ENCODE measurements around the gene MBNL2. TPM values are rescaled to one million over a fixed set of nuclear protein-coding genes. Genes with fewer than 3 reads are reported as not detected.

The MBNL2 gene
- total and polyA plus RNA-seq, 11 donors: 18.5 to 100 (median 81.4) TPM

DNA sequence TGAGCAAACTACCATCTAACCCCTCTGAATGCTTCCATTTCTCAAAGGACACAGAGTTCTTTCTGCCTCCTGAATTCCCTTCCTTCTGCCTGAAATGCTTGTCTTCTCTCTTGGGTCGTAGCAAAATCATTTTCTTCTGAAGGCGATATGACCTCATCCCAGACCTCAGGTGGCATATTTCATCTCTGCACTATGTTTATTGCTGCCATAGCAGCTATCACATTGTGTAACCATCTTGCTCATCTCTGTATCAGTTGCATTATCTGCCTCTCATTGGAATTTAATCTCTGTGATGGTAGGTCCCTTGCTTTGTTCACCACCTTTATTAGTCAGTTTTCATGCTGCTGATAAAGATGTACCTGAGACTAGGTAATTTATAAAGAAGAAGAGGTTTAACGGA, 179.3 kb downstream of the MBNL2 start:
- no peaks in the 10 kb centered on the region for H3K36me3 ChIP-seq
- 64 to 79% (median 69%) methylated on average over 3 of the region's 3 CpGs for WGBS, 4 donors

GRCh38 chr13:97403893-97404750, 182.0 kb downstream of the MBNL2 start:
- intact Hi-C loops (cut with DNase I): no loop called here
- ATAC-seq (no peak), DNase-seq (no peak)
- H3K27ac ChIP-seq: no peak overlapping the region
- no peak overlapping the region for H3K4me3 ChIP-seq
- no peaks in the 10 kb centered on the region for H3K9me3 ChIP-seq
- H3K4me1 ChIP-seq: peaks cover 0 to 4% (median 0%) of the 10 kb centered on the region in 12 donors
- no peaks in the 10 kb centered on the region for H3K27me3 ChIP-seq
- 90 to 93% (median 93%) methylated on average over 3 of the region's 3 CpGs for WGBS, 4 donors
- H3K36me3 ChIP-seq: no peaks in the 10 kb centered on the region
- TF ChIP-seq, protein P1, sequence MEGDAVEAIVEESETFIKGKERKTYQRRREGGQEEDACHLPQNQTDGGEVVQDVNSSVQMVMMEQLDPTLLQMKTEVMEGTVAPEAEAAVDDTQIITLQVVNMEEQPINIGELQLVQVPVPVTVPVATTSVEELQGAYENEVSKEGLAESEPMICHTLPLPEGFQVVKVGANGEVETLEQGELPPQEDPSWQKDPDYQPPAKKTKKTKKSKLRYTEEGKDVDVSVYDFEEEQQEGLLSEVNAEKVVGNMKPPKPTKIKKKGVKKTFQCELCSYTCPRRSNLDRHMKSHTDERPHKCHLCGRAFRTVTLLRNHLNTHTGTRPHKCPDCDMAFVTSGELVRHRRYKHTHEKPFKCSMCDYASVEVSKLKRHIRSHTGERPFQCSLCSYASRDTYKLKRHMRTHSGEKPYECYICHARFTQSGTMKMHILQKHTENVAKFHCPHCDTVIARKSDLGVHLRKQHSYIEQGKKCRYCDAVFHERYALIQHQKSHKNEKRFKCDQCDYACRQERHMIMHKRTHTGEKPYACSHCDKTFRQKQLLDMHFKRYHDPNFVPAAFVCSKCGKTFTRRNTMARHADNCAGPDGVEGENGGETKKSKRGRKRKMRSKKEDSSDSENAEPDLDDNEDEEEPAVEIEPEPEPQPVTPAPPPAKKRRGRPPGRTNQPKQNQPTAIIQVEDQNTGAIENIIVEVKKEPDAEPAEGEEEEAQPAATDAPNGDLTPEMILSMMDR (IDR thresholded peaks at IDR 0.05): no peak
- no peak for TF ChIP-seq POLR2A (IDR thresholded peaks at IDR 0.05)

More for the DNA sequence above, 179.3 kb downstream of the MBNL2 start:
- intact Hi-C loops (cut with DNase I): no loop called here
- Histone ChIP-seq H3K9me3 (no peaks in the 10 kb centered on the region), H3K27me3 (no peaks in the 10 kb centered on the region), H3K4me1 (peaks cover 0 to 4% (median 0%) of the 10 kb centered on the region in 12 donors), H3K27ac (no peak overlapping the region), H3K4me3 (no peak overlapping the region)
- ATAC-seq (no peak), DNase-seq (no peak)
- TF ChIP-seq POLR2A (IDR thresholded peaks at IDR 0.05): no peak
- TF ChIP-seq, protein P1 (IDR thresholded peaks at IDR 0.05): no peak

- H3K9me3 ChIP-seq: no peaks in the 10 kb centered on the region
- WGBS, 4 donors: 78 to 84% (median 79%) methylated on average over 2 of the region's 2 CpGs
- ATAC-seq (peak in 2 of 4 donors; percentile 69 to 86), DNase-seq (no peak)
- intact Hi-C loops (cut with DNase I): no loop called here
- no peak for TF ChIP-seq POLR2A (IDR thresholded peaks at IDR 0.05)
- TF ChIP-seq, protein P1 (IDR thresholded peaks at IDR 0.05): no peak
- peaks cover 0 to 4% (median 0%) of the 10 kb centered on the region in 12 donors for H3K4me1 ChIP-seq
- no peaks in the 10 kb centered on the region for H3K27me3 ChIP-seq
- H3K27ac ChIP-seq: peak overlapping the region; percentile 11 to 78 (median 65)
- H3K36me3 ChIP-seq: no peaks in the 10 kb centered on the region
- H3K4me3 ChIP-seq: no peak overlapping the region
Observed at GRCh38 chr13:97407540-97407939, 185.4 kb downstream of the MBNL2 start.

GRCh38 chr13:97408938-97409337, 186.8 kb downstream of the MBNL2 start:
- no peaks in the 10 kb centered on the region for H3K9me3 ChIP-seq
- H3K27me3 ChIP-seq: no peaks in the 10 kb centered on the region
- no peaks in the 10 kb centered on the region for H3K36me3 ChIP-seq
- H3K4me1 ChIP-seq: peaks cover 0 to 8% (median 1%) of the 10 kb centered on the region in 12 donors
- intact Hi-C loops (cut with DNase I): no loop called here
- DNase-seq: no peak
- H3K27ac ChIP-seq: no peak overlapping the region
- WGBS, 4 donors: 95 to 99% (median 96%) methylated on average over 2 of the region's 2 CpGs
- no peak overlapping the region for H3K4me3 ChIP-seq
- no peak for ATAC-seq
- TF ChIP-seq POLR2A (IDR thresholded peaks at IDR 0.05): no peak
- TF ChIP-seq, protein P1 (IDR thresholded peaks at IDR 0.05): no peak
